Activated CD4-positive, alpha-beta T cell treated with anti-CD3 and anti-CD28 coated beads, Interleukin-2, amount 50 U/mL, for 24 hours (primary cell): Measurements from ENCODE around the gene GP9.
"Not testable (repeated sequence)": the region's sequence is repeated elsewhere in the genome, so short reads cannot be mapped to it uniquely, and the experiment has no call there.

ENCODE experiments used
- DNase-seq, 2 donors: peaks; one replicate each; pipeline ENCODE4 v3.0.0-alpha.2; 2020; ENCODE audit warnings: low read depth in 1 of 2, low spot score in 1 of 2

The GP9 gene

DNA sequence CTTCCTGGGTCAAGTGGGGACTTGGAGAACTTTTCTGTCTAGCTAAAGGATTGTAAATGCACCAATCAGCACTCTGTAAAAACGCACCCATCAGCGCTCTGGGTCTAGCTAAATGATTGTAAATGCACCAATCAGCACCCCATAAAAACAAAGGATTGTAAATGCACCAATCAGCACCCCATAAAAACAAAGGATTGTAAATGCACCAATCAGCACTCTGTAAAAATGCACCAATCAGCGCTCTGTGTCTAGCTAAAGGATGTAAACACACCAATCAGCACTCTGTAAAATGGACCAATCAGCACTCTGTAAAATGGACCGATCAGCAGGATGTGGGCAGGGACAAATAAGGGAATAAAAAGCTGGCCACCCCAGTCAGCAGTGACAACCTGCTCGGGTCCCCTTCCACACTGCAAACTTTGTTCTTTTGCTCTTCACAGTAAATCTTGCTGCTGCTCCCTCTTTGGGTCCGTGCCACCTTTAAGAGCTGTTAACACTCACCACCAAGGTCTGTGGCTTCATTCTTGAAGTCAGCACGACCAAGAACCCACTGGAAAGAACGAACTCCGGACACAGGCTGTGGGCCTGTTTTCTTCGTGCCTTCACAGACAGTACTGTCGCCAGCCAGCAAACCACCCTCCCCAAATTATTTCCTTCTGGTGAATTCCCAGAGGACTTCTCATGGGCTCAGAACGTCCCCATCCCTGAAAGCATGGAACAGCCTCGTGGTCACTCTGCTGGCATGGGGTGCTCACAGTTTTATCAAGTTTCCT, 8.9 kb downstream of the GP9 start:
- DNase-seq = not testable (repeated sequence)

DNA sequence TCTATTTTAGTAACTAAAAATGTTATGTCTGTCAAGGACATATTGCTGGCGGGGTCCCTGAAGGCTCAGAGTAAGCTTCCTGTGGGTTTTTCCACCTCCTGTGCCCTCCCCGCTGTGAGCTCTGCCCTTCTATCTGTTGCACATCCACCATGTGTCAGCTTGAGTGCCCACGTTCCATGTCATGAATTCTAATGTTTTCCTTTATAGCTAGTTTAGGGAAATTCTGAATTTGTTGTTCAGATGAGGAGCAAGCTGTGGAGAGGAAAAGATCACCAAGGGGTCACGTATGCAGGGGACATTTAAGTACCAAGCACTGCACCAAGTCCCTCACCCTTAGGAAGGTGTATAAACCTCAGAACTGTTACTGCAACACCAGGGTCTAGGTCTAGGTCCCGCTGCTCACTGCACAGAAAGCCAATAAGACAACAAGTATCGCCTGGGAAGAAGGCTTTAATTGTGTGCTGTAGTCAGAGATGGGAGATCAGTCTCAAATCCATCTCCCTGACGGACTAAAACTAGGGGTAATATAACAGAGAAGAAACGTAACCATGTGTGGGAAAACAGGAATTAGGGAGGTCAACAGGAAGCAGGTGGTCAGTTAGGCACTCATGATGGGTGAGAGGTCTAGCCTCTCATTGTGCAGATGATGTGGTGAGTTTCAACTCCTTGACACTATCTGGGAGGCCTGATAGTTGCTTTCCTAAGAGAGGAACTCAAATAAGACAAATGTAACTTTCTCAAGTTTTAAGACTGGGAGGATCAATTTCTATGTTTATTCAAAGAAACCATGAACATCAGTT, 9.7 kb downstream of the GP9 start:
- no peak for DNase-seq

DNA sequence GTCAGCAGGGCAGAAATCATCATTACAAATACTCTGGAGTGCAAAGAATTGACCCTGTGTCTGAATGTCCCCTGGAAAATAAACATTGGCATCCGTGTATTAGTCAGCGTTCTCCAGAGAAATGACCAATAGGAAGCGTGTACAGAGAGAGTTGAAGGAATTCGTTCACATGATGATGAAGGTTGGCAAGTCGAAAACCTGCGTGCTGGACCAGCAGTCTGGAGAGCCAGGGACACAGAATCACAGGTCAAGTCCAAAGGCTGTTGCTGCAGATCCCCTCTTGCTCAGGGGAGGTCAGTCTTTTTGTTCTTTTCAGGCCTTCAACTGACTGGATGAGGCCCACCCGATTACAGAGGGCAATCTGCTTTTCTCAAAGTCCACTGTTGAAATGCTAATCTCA, 16.6 kb downstream of the GP9 start:
- no peak for DNase-seq

DNA sequence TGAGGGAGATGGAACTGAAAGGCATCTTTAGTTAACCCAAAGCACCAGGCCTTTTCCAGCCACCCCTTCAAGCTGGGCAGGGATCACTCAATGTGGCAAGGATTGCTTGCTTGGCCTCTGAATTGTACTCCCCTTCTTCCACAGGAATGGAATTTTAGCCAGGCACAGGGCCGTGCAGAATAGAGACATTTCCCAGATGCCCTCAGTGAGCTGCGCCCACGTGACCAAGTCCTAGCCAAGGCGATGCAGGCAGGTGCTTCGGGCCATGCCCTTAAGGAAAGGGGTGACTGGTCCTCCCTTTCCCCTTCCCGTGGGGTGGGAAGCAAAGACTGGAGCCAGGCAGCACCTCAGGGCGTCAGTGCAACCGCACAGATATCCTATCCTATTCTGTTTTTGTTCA, 17.9 kb downstream of the GP9 start:
- no peak for DNase-seq

DNA sequence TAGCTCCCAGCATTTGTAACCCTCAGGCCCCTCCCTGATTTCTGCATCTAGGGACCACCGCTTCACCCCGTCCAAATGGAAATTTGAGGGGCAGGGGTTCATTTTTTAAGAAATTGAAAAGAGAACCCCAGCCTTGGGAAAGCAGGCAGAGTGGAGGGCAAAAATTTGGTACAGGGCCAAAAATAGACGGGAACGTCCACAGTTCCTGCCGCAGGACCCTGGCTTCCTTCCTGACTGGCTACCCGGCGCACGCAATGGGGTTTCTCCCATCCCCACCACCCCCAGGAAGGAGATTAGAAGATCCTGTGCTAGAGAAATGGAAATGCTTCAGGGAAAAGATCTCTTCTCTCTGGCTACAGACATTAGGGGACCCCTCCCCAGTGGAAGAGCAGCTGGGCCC, 20.9 kb downstream of the GP9 start:
- DNase-seq = no peak

DNA sequence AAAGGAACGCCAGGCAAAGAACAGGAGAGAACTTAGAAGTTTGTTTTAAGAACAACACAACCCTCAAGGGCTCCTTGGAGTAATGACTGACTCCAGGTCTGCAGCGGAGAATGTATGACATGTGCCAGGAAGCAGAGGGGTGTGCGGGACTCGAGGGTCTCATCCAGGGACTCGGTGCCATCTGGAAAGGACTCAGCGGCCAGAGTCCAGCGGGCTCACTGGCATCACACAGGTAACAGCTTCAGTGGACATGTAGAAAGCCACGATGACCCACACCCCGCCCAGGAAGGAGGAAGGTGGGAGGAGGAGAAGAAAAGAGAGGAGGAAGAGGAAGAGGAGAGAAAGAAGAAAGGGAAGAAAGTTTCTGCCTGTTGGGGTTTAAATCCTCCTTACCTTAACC, 21.4 kb downstream of the GP9 start:
- no peak for DNase-seq

DNA sequence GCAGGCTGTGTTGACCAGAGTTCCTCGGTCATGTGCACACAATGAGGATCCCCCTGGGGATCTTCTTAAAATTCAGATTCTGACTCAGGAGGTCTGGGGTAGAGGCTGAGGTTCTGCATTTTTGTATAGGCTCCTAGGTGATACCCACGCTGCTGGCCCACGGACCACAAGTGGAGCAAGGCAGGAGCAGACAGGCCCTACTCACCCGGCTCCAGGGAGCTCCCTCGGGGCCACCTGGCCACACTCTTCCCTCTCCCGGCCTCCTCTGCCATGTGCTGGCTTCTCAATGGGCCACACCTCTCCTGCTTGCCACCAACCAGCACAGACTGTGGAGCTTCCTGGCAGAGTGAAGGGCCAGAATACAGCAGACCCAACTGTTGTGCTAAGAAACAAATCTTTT, 23.9 kb downstream of the GP9 start:
- no peak for DNase-seq

DNA sequence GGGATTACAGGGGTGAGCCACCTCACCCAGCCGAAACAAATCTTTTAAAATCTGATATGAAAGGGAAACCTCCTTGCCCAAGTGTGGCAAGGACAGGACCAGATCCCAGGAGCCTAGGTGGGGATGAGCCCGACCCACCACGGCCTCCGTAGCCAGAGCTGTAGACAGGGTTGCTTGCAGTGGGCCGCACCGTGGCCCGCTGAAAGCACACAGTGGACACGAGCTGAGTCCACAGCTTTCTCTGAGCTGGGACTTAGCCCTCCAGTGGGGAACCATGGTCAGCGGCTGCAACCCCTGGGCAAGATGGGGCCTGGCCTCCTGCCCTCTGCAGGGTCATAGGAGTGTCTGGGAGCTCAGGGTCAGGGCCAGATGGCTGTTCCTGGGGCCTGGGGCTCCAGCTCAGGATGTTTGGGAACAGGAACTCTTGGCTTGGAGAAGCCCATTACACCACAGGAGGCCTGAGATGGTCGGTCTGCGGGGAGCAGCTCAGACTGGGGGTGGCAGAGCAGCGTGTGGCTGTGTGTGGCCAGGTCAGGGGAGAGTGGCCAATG, 24.7 kb downstream of the GP9 start:
- DNase-seq = no peak

DNA sequence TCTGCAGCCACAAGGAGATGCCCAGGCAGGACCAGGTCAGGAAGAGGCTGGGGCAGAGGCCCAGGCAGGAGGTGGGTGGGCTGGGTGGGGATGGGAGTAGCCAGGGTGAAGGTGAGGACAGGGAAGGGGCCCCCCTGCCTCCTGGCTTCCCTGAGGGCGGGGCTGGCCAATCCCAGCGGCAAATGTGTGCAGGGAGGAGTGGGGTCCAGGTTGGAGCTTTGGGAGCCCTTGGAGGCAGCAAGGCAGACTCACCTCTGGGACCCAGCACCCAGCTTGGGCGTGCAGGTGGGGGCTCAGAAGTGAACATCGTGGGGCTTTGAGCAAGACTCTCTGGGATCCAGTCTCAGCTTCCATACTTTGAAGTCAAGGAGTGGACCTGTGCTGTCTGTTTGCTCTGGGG, 25.2 kb downstream of the GP9 start:
- DNase-seq = no peak

DNA sequence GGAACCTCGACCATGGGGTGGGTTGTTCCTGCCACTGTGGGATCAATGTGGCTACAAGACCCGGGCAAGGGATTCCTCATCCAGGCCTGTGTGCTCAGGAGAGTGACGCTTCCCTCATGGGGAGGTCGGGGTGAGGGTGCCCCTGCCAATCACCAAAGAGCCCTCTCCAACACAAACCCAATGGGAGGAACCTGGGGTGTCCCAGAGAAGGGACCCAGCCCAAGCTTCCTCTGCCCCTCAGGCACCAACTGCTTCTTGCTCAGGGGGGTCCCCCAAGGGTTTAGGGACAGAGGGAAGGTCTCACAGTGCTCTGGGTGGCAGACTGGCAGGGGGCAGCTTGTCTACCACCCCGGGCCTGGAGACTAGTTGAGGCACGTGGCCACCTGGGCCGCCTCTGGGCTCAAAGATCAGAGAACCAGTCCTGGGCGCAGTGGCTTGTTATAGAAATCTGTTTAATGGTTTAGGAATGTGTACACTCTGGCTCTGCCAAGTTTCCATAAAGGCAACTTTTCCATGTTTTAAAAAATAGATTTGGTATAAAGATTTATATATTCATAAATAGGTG, 26.6 kb downstream of the GP9 start:
- no peak for DNase-seq

DNA sequence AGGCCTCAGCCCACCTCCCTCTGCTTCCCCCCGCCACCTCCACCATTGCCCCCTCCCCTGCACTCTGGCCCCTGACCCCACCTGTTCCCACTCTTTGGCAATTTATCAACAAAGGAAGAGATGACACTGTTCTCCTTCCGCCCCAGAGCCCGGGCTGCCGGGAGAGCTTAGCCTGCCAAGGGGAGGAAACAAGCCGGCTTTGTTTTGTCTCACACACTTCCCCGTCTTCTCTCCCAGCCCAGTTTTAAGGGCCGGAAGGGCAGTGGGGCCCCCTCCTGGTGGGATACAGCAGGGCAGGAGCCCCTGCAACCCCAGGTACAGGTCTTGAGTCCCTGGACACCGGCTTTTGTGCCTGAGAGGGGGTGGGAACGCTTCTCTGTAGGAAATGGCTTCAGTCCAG, 27.3 kb downstream of the GP9 start:
- DNase-seq = not testable (repeated sequence)

DNA sequence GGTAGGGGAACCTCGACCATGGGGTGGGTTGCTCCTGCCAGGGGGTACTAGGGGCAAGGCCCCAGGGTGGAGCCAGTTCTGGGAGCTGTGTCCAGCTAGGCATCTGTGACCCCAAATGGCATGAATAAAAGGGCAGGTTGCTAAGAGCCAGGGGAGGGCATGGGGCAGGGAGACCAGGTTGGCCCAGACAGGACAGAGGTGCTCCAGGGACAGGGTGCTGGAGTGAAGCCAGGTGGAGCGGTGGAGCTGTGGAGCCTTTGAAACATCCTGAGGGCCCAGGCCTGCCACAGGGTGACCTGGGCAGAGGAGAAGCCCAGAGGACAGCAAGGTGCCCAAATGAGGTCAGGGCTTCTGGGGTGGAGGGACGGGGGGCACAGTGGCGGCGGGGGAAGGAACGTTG, 27.7 kb downstream of the GP9 start:
- not testable (repeated sequence) for DNase-seq

DNA sequence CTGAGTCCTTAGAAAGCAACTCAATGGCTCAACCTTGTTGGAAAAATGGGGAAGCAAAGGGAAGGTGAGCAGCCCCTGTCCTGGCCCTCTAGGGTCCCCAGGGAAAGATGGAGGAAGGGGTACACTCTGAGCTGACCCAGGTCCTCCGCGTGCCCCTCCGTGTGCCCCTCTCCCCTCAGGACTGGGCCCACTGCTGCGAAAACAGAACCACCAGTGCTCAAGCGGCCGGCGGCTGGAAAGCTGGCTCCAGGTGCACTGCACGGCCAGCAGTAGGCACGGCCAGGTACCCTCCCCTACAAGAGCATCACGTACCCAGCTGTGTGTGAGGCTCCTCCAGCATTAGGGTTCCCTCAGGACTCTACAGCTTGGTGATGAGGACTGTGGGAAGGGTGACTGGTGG, 34.7 kb downstream of the GP9 start:
- DNase-seq = no peak

DNA sequence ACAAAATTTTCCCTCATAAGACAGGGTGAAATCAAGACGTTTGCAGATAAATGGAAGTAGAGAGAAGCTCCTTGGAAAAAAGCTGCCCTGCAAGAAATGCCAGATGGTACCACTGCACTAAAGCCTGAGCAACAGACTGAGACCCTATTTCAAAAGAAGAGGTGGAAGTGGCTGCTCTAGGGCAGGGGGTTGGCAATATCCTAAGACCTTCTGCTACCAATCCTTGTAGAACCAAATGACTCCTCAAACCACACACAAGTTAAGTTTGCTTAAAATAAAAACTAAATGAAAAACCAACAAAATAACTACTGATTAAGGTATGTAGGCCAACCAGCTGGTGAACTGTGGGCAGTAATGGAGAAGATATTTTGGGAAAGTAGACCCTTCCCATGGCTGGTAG, 39.7 kb downstream of the GP9 start:
- DNase-seq = no peak

DNA sequence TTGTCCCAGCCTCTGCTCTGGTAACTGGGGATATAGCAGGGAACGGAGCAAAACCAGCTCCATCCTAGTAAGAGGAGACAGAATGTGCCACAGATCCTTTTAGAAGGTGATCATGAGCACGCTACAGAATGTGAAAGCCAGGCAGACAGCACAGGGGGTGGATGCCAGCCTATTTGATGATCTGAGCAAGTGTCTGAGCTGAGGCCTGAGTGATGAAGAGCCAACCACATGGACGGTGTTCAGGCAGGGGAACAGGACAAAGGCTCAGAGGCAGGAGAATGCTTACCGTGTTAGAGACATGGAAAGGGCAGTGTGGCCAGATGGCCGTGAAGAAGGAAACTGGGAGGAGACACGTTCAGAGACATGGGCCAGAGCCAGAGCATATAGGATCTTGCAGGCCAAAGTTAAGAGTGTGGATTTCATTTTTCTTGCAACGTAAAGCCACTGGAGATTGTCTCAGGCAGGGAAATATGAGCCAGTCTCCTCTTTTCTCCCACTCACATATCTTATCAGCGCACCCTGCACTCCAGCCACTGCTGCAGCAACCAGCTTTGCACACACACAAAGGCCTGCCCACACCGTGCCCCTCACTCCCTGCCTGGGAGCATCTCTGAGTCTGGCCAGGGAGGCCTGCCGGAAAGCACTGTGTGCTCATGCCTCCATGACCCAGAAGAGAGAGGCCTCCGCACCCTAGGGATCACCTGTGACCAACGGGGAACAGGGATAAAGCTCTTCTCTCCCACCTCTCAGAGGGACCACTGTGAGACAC, 41.0 kb downstream of the GP9 start:
- no peak for DNase-seq

DNA sequence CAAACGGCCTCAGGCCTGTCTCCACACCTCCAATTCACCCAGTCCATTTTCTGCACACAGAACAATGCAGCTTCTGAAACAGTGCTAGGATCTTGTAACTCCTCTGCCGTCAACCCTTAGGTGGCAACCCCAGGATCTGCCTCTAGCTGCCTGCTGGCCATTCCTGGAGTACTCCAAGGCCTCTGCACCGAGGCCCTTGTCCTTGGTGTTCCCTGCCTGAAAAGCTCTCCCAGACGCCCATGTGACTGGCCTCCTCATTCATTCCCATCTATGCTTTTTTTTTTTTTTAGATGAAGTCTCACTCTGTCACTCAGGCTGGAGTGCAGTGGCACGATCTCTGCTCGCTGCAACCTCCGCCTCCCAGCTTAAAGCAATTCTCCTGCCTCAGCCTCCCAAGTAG, 42.7 kb downstream of the GP9 start:
- no peak for DNase-seq

DNA sequence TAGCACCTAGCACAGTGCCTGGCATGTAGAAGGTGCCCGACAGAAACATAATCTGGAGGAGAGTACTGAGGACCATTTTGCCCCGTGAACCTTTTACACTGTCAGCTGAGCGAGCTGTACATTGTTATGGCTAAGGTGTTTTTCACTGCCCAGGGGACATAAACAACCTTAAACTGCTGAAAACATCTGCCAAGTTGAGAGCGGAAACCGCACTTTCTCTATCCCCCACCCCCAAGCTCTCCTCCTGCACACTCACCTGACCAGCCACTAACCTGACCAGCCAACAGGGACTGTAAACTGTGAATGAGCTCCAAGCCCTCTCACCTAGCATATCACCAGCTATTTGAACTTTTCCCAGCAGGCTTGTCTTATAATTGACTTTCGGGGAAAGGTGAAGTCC, 43.5 kb downstream of the GP9 start:
- DNase-seq = no peak

DNA sequence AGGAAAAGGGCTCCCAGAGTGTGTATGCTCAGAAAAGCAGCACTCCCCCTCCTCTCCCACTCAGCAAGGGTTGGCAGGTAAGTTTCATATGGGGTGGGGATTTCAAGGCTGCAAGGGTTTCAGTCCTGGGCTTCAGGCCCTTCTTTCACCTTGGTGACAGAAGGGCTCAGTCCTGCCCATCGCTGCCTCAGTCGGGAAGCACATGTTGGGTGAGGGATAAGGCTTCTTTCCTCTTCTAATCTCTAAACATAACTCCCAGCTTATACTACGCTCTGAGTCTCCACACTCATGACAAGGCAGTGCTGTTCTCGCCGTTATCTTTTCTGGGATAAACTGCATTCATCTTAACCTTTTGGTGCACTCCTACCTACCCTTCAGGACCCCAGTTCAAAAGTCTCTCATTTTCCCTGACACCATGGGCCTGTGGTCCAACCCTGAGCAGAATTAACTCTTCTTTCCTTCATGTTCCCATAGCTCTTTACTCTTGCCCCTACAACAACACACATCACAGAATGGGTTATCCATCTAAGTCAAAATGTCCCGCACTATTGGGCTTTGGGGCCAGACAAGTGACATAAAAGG, 44.0 kb downstream of the GP9 start:
- DNase-seq = no peak

DNA sequence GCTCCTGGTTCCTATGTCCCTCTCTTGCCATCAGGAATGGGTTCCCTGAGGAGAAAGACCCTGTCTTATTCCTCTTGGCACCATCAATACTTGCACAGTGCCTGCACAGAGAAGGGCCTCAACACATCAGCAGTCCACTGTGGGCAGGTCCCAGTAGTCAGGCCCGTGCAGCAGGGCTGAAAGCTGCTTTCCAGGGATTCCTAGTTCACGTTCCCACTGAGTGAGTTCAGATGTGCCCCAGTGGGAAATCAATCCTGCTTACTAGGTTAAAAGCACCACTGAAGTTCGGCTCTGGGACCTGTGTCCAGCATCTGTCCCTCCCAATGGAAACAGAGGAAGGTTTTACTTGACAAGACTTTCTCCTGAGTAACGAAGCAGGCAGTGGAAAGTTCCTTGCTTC, 45.3 kb downstream of the GP9 start:
- DNase-seq = no peak

DNA sequence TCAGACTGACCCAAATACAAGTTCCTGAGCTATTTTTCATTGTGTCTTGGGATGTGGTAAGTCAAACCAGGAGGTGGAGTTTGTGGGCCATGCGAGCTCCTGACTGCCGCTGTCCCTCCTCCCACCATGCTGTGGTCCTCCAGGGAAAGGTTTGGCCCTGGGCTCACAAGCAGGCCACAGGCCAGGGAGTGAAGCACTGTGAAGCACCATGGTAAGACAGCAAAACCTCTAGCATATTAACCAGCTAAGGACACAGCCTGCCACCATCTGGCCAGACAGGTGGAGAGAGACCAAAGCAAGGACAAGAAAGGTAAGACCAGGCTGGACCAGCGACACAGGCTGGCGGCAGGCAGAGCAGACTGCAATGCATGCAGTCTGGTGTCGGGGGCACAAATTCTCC, 45.7 kb downstream of the GP9 start:
- DNase-seq = no peak
